ENCODE results near the gene PM20D1. TPM values are rescaled to one million over a fixed set of nuclear protein-coding genes. Genes with fewer than 3 reads are reported as not detected.

The PM20D1 gene
- polyA plus RNA-seq, 1 donor from 2014 or later = not detected

- Histone ChIP-seq H3K9me2 (ENCODE audit: insufficient read depth, low read length) (no peaks in the 10 kb centered on the region), H3K79me2 (replicated peaks; ENCODE audit: insufficient read depth, low read length) (no peaks in the 10 kb centered on the region), H3K36me3 (ENCODE audit: insufficient read depth, low read length) (no peaks in the 10 kb centered on the region), H3K27me3 (ENCODE audit: insufficient read depth, low read depth, low read length) (no peaks in the 10 kb centered on the region), H3K4me2 (ENCODE audit: low read length) (no peak overlapping the region), H3K9me3 (ENCODE audit: low read length) (no peaks in the 10 kb centered on the region), H3F3A (ENCODE audit: insufficient read depth, low read length, poor library complexity, severe bottlenecking) (no peaks in the 10 kb centered on the region), H2AFZ (ENCODE audit: low read depth, low read length) (no peak overlapping the region), H4K20me1 (ENCODE audit: insufficient read depth) (no peaks in the 10 kb centered on the region), H3K9ac (ENCODE audit: low read length) (no peak overlapping the region), H3K4me3 (ENCODE audit: low read length) (no peak overlapping the region), H3K27ac (ENCODE audit: low read length) (peak overlapping the region; percentile 33)
- TF ChIP-seq EP300 (conservative IDR thresholded peaks at IDR 0.05; ENCODE audit: poor library complexity, severe bottlenecking) (no peak), CTCF (IDR thresholded peaks at IDR 0.05; ENCODE audit: poor library complexity, severe bottlenecking) (no peak), RAD21 (conservative IDR thresholded peaks at IDR 0.05) (no peak), TAF1 (IDR thresholded peaks at IDR 0.05; ENCODE audit: low read depth) (no peak), EZH2 (IDR thresholded peaks at IDR 0.05; ENCODE audit: borderline replicate concordance, insufficient read depth, low read length, poor library complexity, severe bottlenecking) (no peak), MXI1 (conservative IDR thresholded peaks at IDR 0.05; ENCODE audit: poor library complexity, severe bottlenecking) (no peak), SMC3 (conservative IDR thresholded peaks at IDR 0.05; ENCODE audit: poor library complexity) (no peak), POLR2AphosphoS5 (IDR thresholded peaks at IDR 0.05) (no peak), REST (IDR thresholded peaks at IDR 0.05; ENCODE audit: borderline replicate concordance) (no peak)
Observed at GRCh38 chr1:205843036-205843859, 6.7 kb downstream of the PM20D1 start.

- Histone ChIP-seq H3K36me3 (ENCODE audit: insufficient read depth, low read length) (no peaks in the 10 kb centered on the region), H3K79me2 (replicated peaks; ENCODE audit: insufficient read depth, low read length) (no peaks in the 10 kb centered on the region), H3K27ac (ENCODE audit: low read length) (peak overlapping the region; percentile 38), H3K27me3 (ENCODE audit: insufficient read depth, low read depth, low read length) (no peaks in the 10 kb centered on the region), H2AFZ (ENCODE audit: low read depth, low read length) (peak overlapping the region; percentile 23), H3K4me3 (ENCODE audit: low read length) (peak overlapping the region; percentile 9), H3K4me2 (ENCODE audit: low read length) (no peak overlapping the region), H3F3A (ENCODE audit: insufficient read depth, low read length, poor library complexity, severe bottlenecking) (no peaks in the 10 kb centered on the region), H3K9ac (ENCODE audit: low read length) (no peak overlapping the region), H3K9me2 (ENCODE audit: insufficient read depth, low read length) (no peaks in the 10 kb centered on the region), H3K9me3 (ENCODE audit: low read length) (no peaks in the 10 kb centered on the region), H4K20me1 (ENCODE audit: insufficient read depth) (no peaks in the 10 kb centered on the region)
- no peak for TF ChIP-seq SMC3 (conservative IDR thresholded peaks at IDR 0.05; ENCODE audit: poor library complexity)
- peak; percentile 25 for TF ChIP-seq REST (IDR thresholded peaks at IDR 0.05; ENCODE audit: borderline replicate concordance)
Observed at GRCh38 chr1:205842229-205842628, 7.7 kb downstream of the PM20D1 start.

All from neural cell (in vitro differentiated cells).